Esophagus muscularis mucosa (tissue), 4 donors: ENCODE results near the gene ANKRD23.

ENCODE experiments used
- CTCF ChIP-seq, 3 experiments: fragments of 200-600 bp in 2 of 3; fragments of 450-650 bp in 1 of 3; sonication (generic) in 2 of 3; IDR thresholded peaks; one replicate each; pipeline ENCODE4 v1.5.1; 2017 to 2019; ENCODE audit warnings: antibody characterized with exemption in 3 of 3, mild to moderate bottlenecking in 2 of 3, moderate library complexity in 1 of 3
- EP300 ChIP-seq: sonication (generic); formaldehyde crosslinking; IDR thresholded peaks from one replicate; pipeline ENCODE4 v1.6.1; 2017; ENCODE audit warnings: antibody characterized with exemption
- POLR2A ChIP-seq: fragments of 450-650 bp; IDR thresholded peaks from one replicate; pipeline ENCODE4 v1.6.1; 2017; ENCODE audit warnings: antibody characterized with exemption, moderate library complexity, mild to moderate bottlenecking, low read depth
- POLR2AphosphoS5 ChIP-seq, 2 donors: sonication (generic); formaldehyde crosslinking; IDR thresholded peaks; one replicate each; pipeline ENCODE4 v1.6.1; 2017; ENCODE audit warnings: antibody characterized with exemption in 2 of 2

GRCh38 chr2:96870626-96871255 is 26.9 kb upstream of the ANKRD23 start:
- TF ChIP-seq POLR2A, result no peak
- no peak for TF ChIP-seq CTCF (IDR thresholded peaks at IDR 0.05)
- TF ChIP-seq POLR2AphosphoS5 (IDR thresholded peaks at IDR 0.05), result peak; percentile 43 to 49
- TF ChIP-seq EP300, result no peak
